Vagina (tissue), 2 donors: ENCODE data around the gene CHST9. TPM values are rescaled to one million over a fixed set of nuclear protein-coding genes. Genes with fewer than 3 reads are reported as not detected.

Experiments
- DNase-seq, 2 donors: peaks; one replicate each; pipeline ENCODE4 v3.0.0-alpha.2; 2017; ENCODE audit errors: extremely low spot score in 2 of 2
- H3K27ac ChIP-seq: fragments of 200-600 bp; sonication (generic); one replicate; pipeline ENCODE4 v1.5.1; 2019
- H3K27me3 ChIP-seq: fragments of 200-600 bp; sonication (generic); one replicate; pipeline ENCODE4 v1.5.1; 2019
- H3K36me3 ChIP-seq, 2 donors: fragments of 200-600 bp; sonication (generic); one replicate each; pipeline ENCODE4 v1.5.1; 2017 to 2019
- H3K4me1 ChIP-seq: fragments of 200-600 bp; sonication (generic); one replicate; pipeline ENCODE4 v1.5.1; 2019
- H3K4me3 ChIP-seq, 2 donors: fragments of 200-600 bp; sonication (generic); 1 replicate in 1 of 2; 2 replicates in 1 of 2; pipeline ENCODE4 v1.5.1; 2016 to 2019
- H3K9me3 ChIP-seq: fragments of 200-600 bp; sonication (generic); one replicate; pipeline ENCODE4 v1.5.1; 2019
- CTCF ChIP-seq, 3 experiments: fragments of 450-650 bp in 2 of 3; fragments of 200-600 bp in 1 of 3; sonication (generic) in 1 of 3; IDR thresholded peaks; one replicate each; pipeline ENCODE4 v1.5.1; 2017 to 2019; ENCODE audit warnings: antibody characterized with exemption in 3 of 3, mild to moderate bottlenecking in 2 of 3, moderate library complexity in 2 of 3
- POLR2A ChIP-seq, 2 donors: fragments of 450-650 bp; IDR thresholded peaks; one replicate each; pipeline ENCODE4 v1.6.1; 2017; ENCODE audit warnings: antibody characterized with exemption in 2 of 2, mild to moderate bottlenecking in 2 of 2, moderate library complexity in 2 of 2
- POLR2AphosphoS5 ChIP-seq, 2 donors: sonication (generic); formaldehyde crosslinking; IDR thresholded peaks; one replicate each; pipeline ENCODE4 v1.9.0; 2017; ENCODE audit warnings: antibody characterized with exemption in 2 of 2, mild to moderate bottlenecking in 2 of 2, low read depth in 1 of 2; ENCODE audit not compliant: insufficient read depth in 1 of 2
- intact Hi-C: fragments of 100-400 bp; cut with DNase I; formaldehyde crosslinking; loops from one replicate; pipeline ENCODE4 v1.15.1; 2023
- total RNA-seq: library from RNA; depleted of rRNA; stranded (reverse); fragments of >200 nt; gene quantifications from one replicate; pipeline ENCODE4 v1.2.3, GENCODE V29; 2016

Gene CHST9
- total RNA-seq, 1 donor from 2014 or later, result 0.74 TPM

GRCh38 chr18:27206411-27206810, 21.3 kb upstream of the CHST9 start:
- Histone ChIP-seq H3K9me3 (no peaks in the 10 kb centered on the region), H3K27ac (no peak overlapping the region), H3K4me1 (no peaks in the 10 kb centered on the region), H3K36me3 (no peaks in the 10 kb centered on the region), H3K27me3 (no peaks in the 10 kb centered on the region), H3K4me3 (no peak overlapping the region)
- intact Hi-C loops, result no loop called here
- no peak for TF ChIP-seq POLR2A (IDR thresholded peaks at IDR 0.05)
- no peak for TF ChIP-seq CTCF (IDR thresholded peaks at IDR 0.05)
- no peak for TF ChIP-seq POLR2AphosphoS5 (IDR thresholded peaks at IDR 0.05; ENCODE audit: insufficient read depth in 1 of 2, low read depth in 1 of 2)
- no peak for DNase-seq

GRCh38 chr18:27202741-27203140, 17.6 kb upstream of the CHST9 start:
- TF ChIP-seq POLR2A (IDR thresholded peaks at IDR 0.05) (no peak), CTCF (IDR thresholded peaks at IDR 0.05) (no peak), POLR2AphosphoS5 (IDR thresholded peaks at IDR 0.05; ENCODE audit: insufficient read depth in 1 of 2, low read depth in 1 of 2) (no peak)
- no peak for DNase-seq
- Histone ChIP-seq H3K36me3 (no peaks in the 10 kb centered on the region), H3K4me1 (no peaks in the 10 kb centered on the region), H3K27me3 (no peaks in the 10 kb centered on the region), H3K27ac (no peak overlapping the region), H3K9me3 (no peaks in the 10 kb centered on the region), H3K4me3 (no peak overlapping the region)
- intact Hi-C loops, result no loop called here

- no peak for DNase-seq
- H3K4me1 ChIP-seq, result no peaks in the 10 kb centered on the region
- no peak overlapping the region for H3K4me3 ChIP-seq
- no peaks in the 10 kb centered on the region for H3K27me3 ChIP-seq
- TF ChIP-seq POLR2A (IDR thresholded peaks at IDR 0.05), result no peak
- no peak for TF ChIP-seq POLR2AphosphoS5 (IDR thresholded peaks at IDR 0.05; ENCODE audit: insufficient read depth in 1 of 2, low read depth in 1 of 2)
- TF ChIP-seq CTCF (IDR thresholded peaks at IDR 0.05), result no peak
- no peak overlapping the region for H3K27ac ChIP-seq
- no peaks in the 10 kb centered on the region for H3K9me3 ChIP-seq
- intact Hi-C loops, result no loop called here
- no peaks in the 10 kb centered on the region for H3K36me3 ChIP-seq
Measured at GRCh38 chr18:27198036-27198435, 12.9 kb upstream of the CHST9 start.

GRCh38 chr18:27188309-27188708, 3.2 kb upstream of the CHST9 start:
- H3K36me3 ChIP-seq, result no peaks in the 10 kb centered on the region
- DNase-seq, result no peak
- intact Hi-C loops, result no loop called here

GRCh38 chr18:27185897-27186296, 789 bp upstream of the CHST9 start:
- Histone ChIP-seq H3K9me3 (no peaks in the 10 kb centered on the region), H3K27me3 (no peaks in the 10 kb centered on the region), H3K27ac (no peak overlapping the region), H3K4me3 (no peak overlapping the region), H3K4me1 (no peaks in the 10 kb centered on the region), H3K36me3 (no peaks in the 10 kb centered on the region)
- DNase-seq, result no peak
- intact Hi-C loops, result no loop called here
- no peak for TF ChIP-seq POLR2A (IDR thresholded peaks at IDR 0.05)
- no peak for TF ChIP-seq CTCF (IDR thresholded peaks at IDR 0.05)
- no peak for TF ChIP-seq POLR2AphosphoS5 (IDR thresholded peaks at IDR 0.05; ENCODE audit: insufficient read depth in 1 of 2, low read depth in 1 of 2)

More at GRCh38 chr18:27188309-27188708, 3.2 kb upstream of the CHST9 start:
- no peak for TF ChIP-seq CTCF (IDR thresholded peaks at IDR 0.05)
- no peaks in the 10 kb centered on the region for H3K4me1 ChIP-seq
- no peak overlapping the region for H3K27ac ChIP-seq
- no peaks in the 10 kb centered on the region for H3K9me3 ChIP-seq
- no peaks in the 10 kb centered on the region for H3K27me3 ChIP-seq
- no peak overlapping the region for H3K4me3 ChIP-seq
